K562 (cell line): ENCODE measurements around the gene IFIT5. TPM values are rescaled to one million over a fixed set of nuclear protein-coding genes. Genes with fewer than 3 reads are reported as not detected.

Source experiments
- ATAC-seq: fragments of 200-7000 bp; cut with Tn5 transposase; 3 replicates; pipeline ENCODE4 v1.9.1; 2020; ENCODE audit warnings: moderate library complexity
- BruUV-seq: library from RNA; stranded (reverse); fragments of 400-500 nt; replicated peaks from 2 replicates; lab custom pipeline; 2021; lab: Mats Ljungman, UMichigan
- CTCF ChIA-PET: fragments of 300-600 bp; formaldehyde crosslinking; extraction: SDS; loops from one replicate; lab custom pipeline; 2021; ENCODE audit warnings: low intra/inter-chr PET ratio; lab: Yijun Ruan, JAX
- POLR2A ChIA-PET: fragments of 300-600, 350-650 bp; sonication (Branson Sonifier 250); formaldehyde crosslinking; extraction: SDS; loops from one replicate; lab custom pipeline; 2021; ENCODE audit warnings: antibody characterized with exemption, inconsistent platforms; lab: Yijun Ruan, JAX
- DNase-seq, 4 experiments: peaks; one replicate each; pipeline versions ENCODE4 v3.0.0 to v3.0.0-alpha.2; 2011 to 2018; ENCODE audit warnings: low spot score in 3 of 4, mixed read lengths in 3 of 4; ENCODE audit errors: extremely low read depth in 1 of 4
- FAIRE-seq: peaks from 2 replicates; lab custom pipeline; 2011; peaks lifted over from hg19 to GRCh38; lab: Jason Lieb, UNC
- H2AFZ ChIP-seq: 2 replicates; pipeline ENCODE4 v1.6.0; 2011; ENCODE audit warnings: low read depth, low read length, control low read depth, inconsistent platforms
- H3K27ac ChIP-seq: fragments of 200-600 bp; 3 replicates; pipeline ENCODE4 v1.8.0; 2011; ENCODE audit warnings: low read depth, mild to moderate bottlenecking, control low read depth, inconsistent platforms, low read length, moderate library complexity, mixed read lengths; ENCODE audit errors: extremely low read depth
- H3K27me3 ChIP-seq, 2 experiments: fragments of 300-600 bp in 1 of 2; 2 replicates in 1 of 2; 3 replicates in 1 of 2; pipeline versions ENCODE4 v1.6.0 to v1.8.0; 2011; ENCODE audit warnings: inconsistent platforms in 2 of 2, low read length in 2 of 2, mild to moderate bottlenecking in 1 of 2, mixed read lengths in 1 of 2, moderate library complexity in 1 of 2; ENCODE audit not compliant: control insufficient read depth in 2 of 2, insufficient read depth in 2 of 2
- H3K36me3 ChIP-seq: fragments of 300-600 bp; 3 replicates; pipeline ENCODE4 v1.8.0; 2011; ENCODE audit warnings: mild to moderate bottlenecking, low read length, inconsistent platforms; ENCODE audit not compliant: control insufficient read depth, insufficient read depth
- H3K4me1 ChIP-seq, 2 experiments: fragments of 200-600 bp in 1 of 2; replicated peaks in 1 of 2; 2 replicates in 1 of 2; 3 replicates in 1 of 2; pipeline versions ENCODE4 v1.5.1 to v1.8.0; 2011; ENCODE audit warnings: inconsistent platforms in 2 of 2, low read length in 2 of 2, mild to moderate bottlenecking in 1 of 2, mixed read lengths in 1 of 2, moderate library complexity in 1 of 2; ENCODE audit not compliant: control insufficient read depth in 2 of 2, insufficient read depth in 2 of 2
- H3K4me2 ChIP-seq: 2 replicates; pipeline ENCODE4 v1.6.1; 2011; ENCODE audit warnings: low read length, control low read depth, inconsistent platforms, mixed read lengths; ENCODE audit not compliant: insufficient read depth
- H3K4me3 ChIP-seq: fragments of 200-600 bp; sonication (generic), shearing (Covaris generic); 2 replicates; pipeline ENCODE4 v1.5.1; 2016; ENCODE audit warnings: control low read depth, inconsistent platforms
- H3K79me2 ChIP-seq: fragments of 200-600 bp; 3 replicates; pipeline ENCODE4 v1.8.0; 2011; ENCODE audit warnings: low read length, inconsistent platforms; ENCODE audit not compliant: control insufficient read depth, insufficient read depth
- H3K9ac ChIP-seq, 2 experiments: 2 replicates each; pipeline versions ENCODE4 v1.6.0 to v1.6.1; 2011; ENCODE audit warnings: low read depth in 2 of 2, low read length in 2 of 2, control low read depth in 1 of 2, inconsistent platforms in 1 of 2, mild to moderate bottlenecking in 1 of 2, mixed read lengths in 1 of 2; ENCODE audit not compliant: insufficient read depth in 1 of 2
- H3K9me1 ChIP-seq: one replicate; pipeline ENCODE4 v1.6.0; 2011; ENCODE audit warnings: inconsistent platforms, mild to moderate bottlenecking, low read length, moderate library complexity; ENCODE audit not compliant: control insufficient read depth, insufficient read depth
- H3K9me3 ChIP-seq: replicated peaks from 2 replicates; pipeline ENCODE4 v1.5.1; 2011; ENCODE audit warnings: low read depth, low read length, inconsistent platforms; ENCODE audit not compliant: control insufficient read depth, insufficient read depth
- H4K20me1 ChIP-seq: replicated peaks from 2 replicates; pipeline ENCODE4 v1.6.1; 2011; ENCODE audit warnings: low read length, inconsistent platforms, mixed read lengths; ENCODE audit not compliant: control insufficient read depth, insufficient read depth
- KLF10 ChIP-seq: fragments of 250-450 bp; sonication (Bioruptor Pico); IDR thresholded peaks from 2 replicates; pipeline ENCODE4 v1.6.1; 2021; ENCODE audit warnings: matching md5 sums
- MAFF ChIP-seq: IDR thresholded peaks from 2 replicates; pipeline ENCODE4 v1.6.1; 2012; ENCODE audit warnings: low read length, improper control_type of control experiment
- RBM25 ChIP-seq: fragments of 200-400 bp; formaldehyde crosslinking; IDR thresholded peaks from 2 replicates; pipeline ENCODE4 v1.6.1; 2018; ENCODE audit warnings: low read length, low read depth, moderate library complexity; ENCODE audit not compliant: severe bottlenecking
- RFX5 ChIP-seq: IDR thresholded peaks from 2 replicates; pipeline ENCODE4 v1.6.1; 2011; ENCODE audit warnings: low read depth, mild to moderate bottlenecking, improper control_type of control experiment, low read length
- TSC22D4 ChIP-seq: fragments of 450-650 bp; IDR thresholded peaks from 2 replicates; pipeline ENCODE4 v1.6.1; 2016; ENCODE audit warnings: missing genetic modification characterization, missing biosample characterization, control low read depth
- ZNF24 ChIP-seq: fragments of 450-650 bp; IDR thresholded peaks from 2 replicates; pipeline ENCODE4 v1.6.1; 2016
- ZNF431 ChIP-seq: sonication (generic); formaldehyde crosslinking; IDR thresholded peaks from 2 replicates; pipeline ENCODE4 v1.8.0; 2022; ENCODE audit warnings: mild to moderate bottlenecking, missing genetic modification reagents
- WGBS: fragments of 100-300 bp; shearing (Covaris generic); methylation state at CpG from one replicate; pipeline ENCODE4 v1.1.6; 2016; ENCODE audit warnings: low coverage, mixed read lengths; ENCODE audit not compliant: insufficient coverage; ENCODE audit errors: missing lambda C conversion rate; 5-methylcytosine and 5-hydroxymethylcytosine counted together
- in situ Hi-C: fragments of 300-500 bp; cut with MboI; formaldehyde crosslinking; loops from 4 replicates; pipeline ENCODE4 v1.15.0; 2018; ENCODE audit warnings: inconsistent platforms, mixed read lengths
- intact Hi-C: fragments of 100-400 bp; cut with micrococcal nuclease; formaldehyde crosslinking; loops from 2 replicates; pipeline ENCODE4 v1.14.2; 2022
- polyA plus RNA-seq, 8 experiments: library from polyadenylated mRNA; depleted of rRNA in 4 of 8; stranded (reverse) in 5 of 8; unstranded in 3 of 8; fragments of >200 nt; fragmentation: Nextera tagmentation in 2 of 8; fragmentation: Illumina TruSeq in 1 of 8; extraction: Ambion mirVana in 2 of 8; extraction: Trizol in 1 of 8; gene quantifications; 2 replicates each; pipeline versions ENCODE4 v1.2.1 to v1.2.3, GENCODE V29; 2011 to 2014; ENCODE audit warnings: inconsistent platforms in 1 of 8, missing spikeins in 1 of 8
- total RNA-seq, 7 experiments: library from RNA; depleted of rRNA in 6 of 7; stranded (reverse); fragments of >200 nt in 6 of 7; fragmentation: Illumina TruSeq in 2 of 7; extraction: Trizol in 2 of 7; gene quantifications; 2 replicates each; pipeline versions ENCODE4 v1.2.1 to v1.2.3, GENCODE V29; 2011 to 2021; ENCODE audit warnings: low replicate concordance in 1 of 7
- TF ChIP-seq, protein P1 (sequence below): fragments of 450-650 bp; formaldehyde crosslinking; IDR thresholded peaks from 2 replicates; pipeline ENCODE4 v1.4.0; 2022; ENCODE audit warnings: mild to moderate bottlenecking, moderate library complexity
- TF ChIP-seq, protein P2 (sequence below): fragments of 250-450 bp; sonication (Bioruptor Pico); IDR thresholded peaks from 2 replicates; pipeline ENCODE4 v1.8.0; 2022; ENCODE audit warnings: moderate library complexity, mild to moderate bottlenecking, inconsistent platforms

The IFIT5 gene
- total and polyA plus RNA-seq, 9 of the 15 experiments (the other 6 are each of a cell fraction or from before 2014, with no cell fraction given): 0.04 to 0.11 (median 0.06) TPM; not detected in 5

DNA sequence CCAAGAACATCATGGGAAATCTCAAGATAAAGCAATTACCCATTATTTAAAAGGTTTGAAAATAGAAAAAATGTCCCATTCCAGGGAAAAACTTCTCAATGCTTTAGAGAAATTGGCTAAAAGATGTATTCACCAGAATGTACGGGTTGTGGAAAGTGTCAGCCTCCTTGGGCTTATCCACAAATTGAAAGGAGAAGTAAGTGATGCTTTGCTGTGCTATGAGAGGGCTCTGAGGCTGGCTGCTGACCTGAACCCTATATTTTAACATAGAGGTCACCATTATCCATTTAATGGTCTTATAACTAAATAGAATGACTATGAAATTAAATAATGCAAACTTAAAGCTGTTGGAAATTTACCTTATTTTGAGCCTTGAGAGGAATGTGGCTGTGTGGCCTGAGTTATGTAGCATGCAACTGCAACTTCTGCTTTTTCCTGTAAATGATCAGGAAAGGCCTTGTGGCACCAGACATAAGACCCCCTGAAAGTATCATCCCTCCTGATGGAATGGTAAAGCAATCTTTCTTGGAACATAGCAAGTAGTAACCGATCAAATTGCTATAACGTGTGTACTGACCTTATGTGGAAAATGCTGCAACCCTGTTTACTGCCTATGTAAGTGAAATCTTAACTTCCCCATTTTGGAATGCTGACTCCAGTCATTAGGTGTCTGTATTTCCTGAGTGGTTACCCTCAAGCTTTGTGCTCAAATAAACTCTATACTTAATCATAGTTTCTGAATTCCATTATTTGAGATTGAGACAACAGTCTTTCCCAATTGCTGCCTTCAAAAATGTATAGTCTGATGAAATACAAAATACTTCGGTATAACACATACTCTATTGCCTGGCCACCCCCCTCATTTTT lies 29.7 kb upstream of the IFIT5 start:
- DNase-seq: no peak
- no TSS peak for BruUV-seq
- H3K4me1 ChIP-seq: no peaks in the 10 kb centered on the region
- TF ChIP-seq RBM25: no peak
- no peak for TF ChIP-seq RFX5
- no peak for TF ChIP-seq MAFF
- no peak for TF ChIP-seq KLF10 (CRISPR knock-in tag)
- TF ChIP-seq, protein P1, sequence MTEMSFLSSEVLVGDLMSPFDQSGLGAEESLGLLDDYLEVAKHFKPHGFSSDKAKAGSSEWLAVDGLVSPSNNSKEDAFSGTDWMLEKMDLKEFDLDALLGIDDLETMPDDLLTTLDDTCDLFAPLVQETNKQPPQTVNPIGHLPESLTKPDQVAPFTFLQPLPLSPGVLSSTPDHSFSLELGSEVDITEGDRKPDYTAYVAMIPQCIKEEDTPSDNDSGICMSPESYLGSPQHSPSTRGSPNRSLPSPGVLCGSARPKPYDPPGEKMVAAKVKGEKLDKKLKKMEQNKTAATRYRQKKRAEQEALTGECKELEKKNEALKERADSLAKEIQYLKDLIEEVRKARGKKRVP (CRISPR knock-in tag): no peak
- TF ChIP-seq TSC22D4 (tag): no peak
- TF ChIP-seq, protein P2, sequence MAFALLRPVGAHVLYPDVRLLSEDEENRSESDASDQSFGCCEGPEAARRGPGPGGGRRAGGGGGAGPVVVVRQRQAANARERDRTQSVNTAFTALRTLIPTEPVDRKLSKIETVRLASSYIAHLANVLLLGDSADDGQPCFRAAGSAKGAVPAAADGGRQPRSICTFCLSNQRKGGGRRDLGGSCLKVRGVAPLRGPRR: no peak
- no peak for TF ChIP-seq ZNF24
- no peak for TF ChIP-seq ZNF431 (CRISPR knock-in tag)
- TF ChIP-seq, all 486 proteins: peak for 0
- H4K20me1 ChIP-seq: no peaks in the 10 kb centered on the region
- intact Hi-C loops (no loop called here), in situ Hi-C loops (no loop called here)
- CTCF ChIA-PET: no interaction called here
- H3K9me1 ChIP-seq: no peaks in the 10 kb centered on the region
- H3K27me3 ChIP-seq: no peaks in the 10 kb centered on the region
- no peak overlapping the region for H3K4me3 ChIP-seq
- no peak for FAIRE-seq
- ATAC-seq: no peak
- H3K36me3 ChIP-seq: no peaks in the 10 kb centered on the region
- no peak overlapping the region for H3K4me2 ChIP-seq
- H3K9ac ChIP-seq: no peak overlapping the region
- 16% methylated on average over 4 of the region's 4 CpGs for WGBS
- H2AFZ ChIP-seq: no peak overlapping the region
- no peaks in the 10 kb centered on the region for H3K79me2 ChIP-seq
- no peaks in the 10 kb centered on the region for H3K9me3 ChIP-seq
- POLR2A ChIA-PET: no interaction called here
- no peak overlapping the region for H3K27ac ChIP-seq
